H1 (cell line): Measurements from ENCODE around the gene NLGN4Y. TPM values are rescaled to one million over a fixed set of nuclear protein-coding genes. Genes with fewer than 3 reads are reported as not detected.

Experiments
- CTCF ChIA-PET: fragments of 300-600 bp; sonication (Branson Sonifier 250); formaldehyde crosslinking; loops from one replicate; lab custom pipeline; 2021; ENCODE audit not compliant: partially characterized antibody; lab: Charles Lee
- POLR2A ChIA-PET: fragments of 300-600 bp; sonication (Branson Sonifier 250); formaldehyde crosslinking; loops from one replicate; lab custom pipeline; 2021; ENCODE audit warnings: inconsistent platforms; ENCODE audit not compliant: partially characterized antibody; lab: Charles Lee
- DNase-seq, 2 experiments: peaks; one replicate each; pipeline versions ENCODE4 v3.0.0 to v3.0.0-alpha.2; 2010 to 2022; ENCODE audit warnings: low spot score in 2 of 2, low read depth in 1 of 2, mixed read lengths in 1 of 2
- FAIRE-seq: peaks from 2 replicates; lab custom pipeline; 2011; peaks lifted over from hg19 to GRCh38; lab: Jason Lieb, UNC
- H2AFZ ChIP-seq: 2 replicates; pipeline ENCODE4 v1.8.1; 2012; ENCODE audit warnings: low read length, inconsistent platforms
- H2AK5ac ChIP-seq: 2 replicates; pipeline ENCODE4 v1.6.1; 2013; ENCODE audit warnings: low read depth, low read length
- H2BK120ac ChIP-seq: replicated peaks from 2 replicates; pipeline ENCODE3; 2013; ENCODE audit warnings: low read depth, low read length, inconsistent platforms
- H2BK12ac ChIP-seq: 2 replicates; pipeline ENCODE4 v1.6.1; 2013; ENCODE audit warnings: low read depth, low read length
- H2BK15ac ChIP-seq: 2 replicates; pipeline ENCODE4 v1.6.1; 2013; ENCODE audit warnings: low read length
- H2BK20ac ChIP-seq: 2 replicates; pipeline ENCODE4 v1.6.1; 2013; ENCODE audit warnings: low read length
- H2BK5ac ChIP-seq: 2 replicates; pipeline ENCODE4 v1.6.1; 2013; ENCODE audit warnings: low read depth, low read length
- H3K14ac ChIP-seq: 2 replicates; pipeline ENCODE4 v1.6.1; 2013; ENCODE audit warnings: inconsistent platforms; ENCODE audit not compliant: insufficient read length
- H3K18ac ChIP-seq: 2 replicates; pipeline ENCODE4 v1.6.1; 2013; ENCODE audit warnings: low read length; ENCODE audit errors: extremely low read depth
- H3K23ac ChIP-seq: 2 replicates; pipeline ENCODE4 v1.6.1; 2013; ENCODE audit warnings: inconsistent platforms; ENCODE audit not compliant: insufficient read length
- H3K23me2 ChIP-seq: 2 replicates; pipeline ENCODE4 v1.6.1; 2013; ENCODE audit warnings: low read depth, low read length
- H3K27ac ChIP-seq: 2 replicates; pipeline ENCODE4 v1.6.1; 2011; ENCODE audit warnings: low read depth, low read length, inconsistent platforms
- H3K27me3 ChIP-seq, 4 experiments: replicated peaks in 1 of 4; 1 replicate in 1 of 4; 2 replicates in 3 of 4; pipeline versions ENCODE4 v1.6.1 to v1.8.1; 2011 to 2013; ENCODE audit warnings: low read length in 3 of 4, mild to moderate bottlenecking in 3 of 4, inconsistent platforms in 2 of 4, mixed read lengths in 2 of 4, moderate library complexity in 1 of 4; ENCODE audit not compliant: control insufficient read depth in 3 of 4, insufficient read depth in 3 of 4; ENCODE audit errors: extremely low read depth in 1 of 4
- H3K36me3 ChIP-seq, 4 experiments: 2 replicates each; pipeline versions ENCODE4 v1.6.1 to v1.8.1; 2011 to 2013; ENCODE audit warnings: mild to moderate bottlenecking in 4 of 4, low read length in 3 of 4, moderate library complexity in 2 of 4, control low read depth in 1 of 4, inconsistent platforms in 1 of 4; ENCODE audit not compliant: insufficient read depth in 4 of 4, control insufficient read depth in 2 of 4
- H3K4ac ChIP-seq: replicated peaks from 2 replicates; pipeline ENCODE3; 2013; ENCODE audit warnings: low read length, low read depth, mixed read lengths, inconsistent platforms; ENCODE audit not compliant: insufficient read length
- H3K4me1 ChIP-seq, 4 experiments: replicated peaks in 1 of 4; 1 replicate in 1 of 4; 2 replicates in 3 of 4; pipeline versions ENCODE4 v1.6.1 to v1.8.1; 2011 to 2013; ENCODE audit warnings: low read length in 3 of 4, inconsistent platforms in 2 of 4, mixed read lengths in 1 of 4; ENCODE audit not compliant: insufficient read depth in 4 of 4, control insufficient read depth in 3 of 4
- H3K4me2 ChIP-seq, 2 experiments: 2 replicates each; pipeline versions ENCODE4 v1.6.1 to v1.8.1; 2011 to 2013; ENCODE audit warnings: low read depth in 2 of 2, low read length in 2 of 2, control low read depth in 1 of 2, inconsistent platforms in 1 of 2, mild to moderate bottlenecking in 1 of 2; ENCODE audit not compliant: insufficient read depth in 1 of 2
- H3K4me3 ChIP-seq, 4 experiments: fragments of 200-600, 300-600 bp in 1 of 4; sonication (generic), shearing (Covaris generic), sonication (Bioruptor Twin) in 1 of 4; 2 replicates each; pipeline versions ENCODE4 v1.5.1 to v1.8.1; 2011 to 2016; ENCODE audit warnings: low read length in 4 of 4, low read depth in 3 of 4, control low read depth in 2 of 4, inconsistent platforms in 2 of 4, mild to moderate bottlenecking in 2 of 4, mixed read lengths in 1 of 4, moderate library complexity in 1 of 4; ENCODE audit not compliant: insufficient read depth in 2 of 4; ENCODE audit errors: extremely low read depth in 1 of 4
- H3K56ac ChIP-seq: replicated peaks from 2 replicates; pipeline ENCODE3; 2013; ENCODE audit warnings: low read depth, mild to moderate bottlenecking, mixed read lengths, low read length, inconsistent platforms; ENCODE audit not compliant: insufficient read length
- H3K79me1 ChIP-seq: 2 replicates; pipeline ENCODE4 v1.6.1; 2013; ENCODE audit warnings: low read depth, low read length, control low read depth
- H3K79me2 ChIP-seq, 2 experiments: 2 replicates each; pipeline versions ENCODE4 v1.6.1 to v1.8.1; 2012 to 2013; ENCODE audit warnings: low read length in 2 of 2, mild to moderate bottlenecking in 2 of 2, inconsistent platforms in 1 of 2; ENCODE audit not compliant: insufficient read depth in 2 of 2, control insufficient read depth in 1 of 2
- H3K9ac ChIP-seq, 4 experiments: replicated peaks in 1 of 4; 1 replicate in 1 of 4; 2 replicates in 3 of 4; pipeline versions ENCODE4 v1.6.1 to v1.8.1; 2011 to 2013; ENCODE audit warnings: low read depth in 3 of 4, low read length in 3 of 4, control low read depth in 2 of 4, mild to moderate bottlenecking in 2 of 4, moderate library complexity in 2 of 4, inconsistent platforms in 1 of 4; ENCODE audit errors: extremely low read depth in 1 of 4
- H3K9me3 ChIP-seq, 2 experiments: 2 replicates each; pipeline versions ENCODE4 v1.6.1 to v1.8.1; 2012 to 2013; ENCODE audit warnings: mild to moderate bottlenecking in 2 of 2, moderate library complexity in 2 of 2, control low read depth in 1 of 2, inconsistent platforms in 1 of 2, low read depth in 1 of 2, low read length in 1 of 2, mixed read lengths in 1 of 2; ENCODE audit not compliant: insufficient read depth in 2 of 2
- H4K20me1 ChIP-seq, 2 experiments: replicated peaks in 1 of 2; 2 replicates each; pipeline versions ENCODE3 to v1.8.1; 2011 to 2013; ENCODE audit warnings: inconsistent platforms in 2 of 2, low read length in 2 of 2, mild to moderate bottlenecking in 1 of 2; ENCODE audit not compliant: insufficient read depth in 2 of 2, control insufficient read depth in 1 of 2
- H4K5ac ChIP-seq: 2 replicates; pipeline ENCODE4 v1.6.1; 2013; ENCODE audit warnings: low read length, low read depth, mixed read lengths, inconsistent platforms; ENCODE audit not compliant: insufficient read length
- H4K8ac ChIP-seq: 2 replicates; pipeline ENCODE4 v1.8.0; 2013; ENCODE audit warnings: mild to moderate bottlenecking, moderate library complexity, low read length, inconsistent platforms; ENCODE audit not compliant: insufficient read depth; ENCODE audit errors: extremely low read depth
- H4K91ac ChIP-seq: replicated peaks from 2 replicates; pipeline ENCODE3; 2013; ENCODE audit warnings: low read length, mixed read lengths, inconsistent platforms; ENCODE audit not compliant: insufficient read length
- WGBS, 2 experiments: shearing (Covaris generic) in 1 of 2; methylation state at CpG; one replicate each; pipeline versions ENCODE4 v1.1.6 to v1.1.7; 2013 to 2015; ENCODE audit warnings: low lambda C conversion rate in 2 of 2, mixed read lengths in 2 of 2, inconsistent platforms in 1 of 2, low coverage in 1 of 2, missing lambda C conversion rate in 1 of 2; ENCODE audit not compliant: insufficient replicate concordance in 2 of 2, insufficient coverage in 1 of 2, insufficient read length in 1 of 2; ENCODE audit errors: extremely low coverage in 1 of 2, missing lambda C conversion rate in 1 of 2; 5-methylcytosine and 5-hydroxymethylcytosine counted together
- polyA plus RNA-seq, 7 experiments: library from polyadenylated mRNA; depleted of rRNA in 3 of 7; stranded (reverse) in 5 of 7; unstranded in 2 of 7; fragments of >200 nt in 5 of 7; fragments of 200-250 nt in 2 of 7; gene quantifications; 1 replicate in 5 of 7; 2 replicates in 1 of 7; 4 replicates in 1 of 7; pipeline versions ENCODE4 v1.2.1 to v1.2.3, GENCODE V29; 2011 to 2013; ENCODE audit warnings: missing spikeins in 2 of 7, mixed read lengths in 2 of 7
- total RNA-seq: library from RNA; stranded (reverse); fragmentation: NEBNext Ultra II Directional; extraction: Animal tissue kit (Norgen Biotek cat#: 25700); gene quantifications from 2 replicates; pipeline ENCODE4 v1.2.1, GENCODE V29; 2021

The NLGN4Y gene
- total and polyA plus RNA-seq, 2 of the 8 experiments (the other 6 are each of a cell fraction or from before 2014, with no cell fraction given) = 35.7 to 51.3 TPM

DNA sequence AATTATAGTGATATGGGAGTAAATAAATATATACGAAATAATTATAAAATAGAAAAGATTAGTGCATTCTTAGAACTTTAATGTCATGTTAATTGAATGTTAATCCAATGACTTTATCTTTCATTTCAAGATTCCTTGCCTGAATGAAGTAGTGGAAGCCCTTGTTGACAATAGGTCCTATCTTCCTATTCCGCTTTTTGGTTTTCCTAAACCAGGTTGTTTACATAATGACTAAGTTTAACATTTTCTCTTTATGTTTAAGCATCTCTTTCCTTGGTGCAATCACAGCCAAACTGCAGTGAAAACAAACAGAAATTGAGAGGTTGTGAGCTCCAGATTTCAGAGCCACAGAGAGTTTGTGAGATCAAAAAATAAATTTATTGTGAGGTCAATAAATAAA, 109.4 kb downstream of the NLGN4Y start:
- Histone ChIP-seq H2BK5ac (no peak overlapping the region), H4K5ac (no peak overlapping the region), H3K4ac (no peak overlapping the region), H2BK20ac (no peak overlapping the region), H2BK120ac (no peak overlapping the region), H3K9ac (no peak overlapping the region), H2AFZ (no peak overlapping the region), H2AK5ac (no peak overlapping the region), H3K4me3 (no peak overlapping the region), H3K27me3 (no peaks in the 10 kb centered on the region), H3K4me1 (no peaks in the 10 kb centered on the region), H3K9me3 (no peaks in the 10 kb centered on the region), H3K14ac (no peak overlapping the region), H2BK15ac (no peak overlapping the region), H3K4me2 (no peak overlapping the region), H4K8ac (no peak overlapping the region), H3K23ac (no peak overlapping the region), H3K79me1 (no peaks in the 10 kb centered on the region), H2BK12ac (no peak overlapping the region), H3K36me3 (peaks cover 0 to 3% (median 0%) of the 10 kb centered on the region in 4 experiments; a peak in 1 of 8 replicates), H3K56ac (no peak overlapping the region), H3K18ac (no peak overlapping the region), H3K23me2 (no peaks in the 10 kb centered on the region), H3K27ac (no peak overlapping the region), H4K91ac (no peak overlapping the region), H4K20me1 (no peaks in the 10 kb centered on the region), H3K79me2 (peaks cover 0 to 3% of the 10 kb centered on the region in 2 experiments; a peak in 1 of 4 replicates)
- no peak for DNase-seq
- no peak for FAIRE-seq
- POLR2A ChIA-PET = no interaction called here
- CTCF ChIA-PET = interaction anchor here (0.6 kb wide), 1 partner anchor 240 kb away, joined by 3 read pairs; no protein-coding TSS in a partner anchor
- WGBS, 2 experiments = 73% methylated on average over 1 of the region's 2 CpGs; no CpG with 5 or more reads in 1 of the 2 experiments
